T-helper 17 cell (primary cell): ENCODE data around the gene NOS3. TPM values are rescaled to one million over a fixed set of nuclear protein-coding genes. Genes with fewer than 3 reads are reported as not detected.

Source experiments
- ATAC-seq: fragments of 150-1000 bp; cut with Tn5 transposase; 2 replicates; pipeline ENCODE4 v1.10.0; 2021; ENCODE audit warnings: mild to moderate bottlenecking, moderate library complexity
- DNase-seq, 3 donors: peaks; one replicate each; pipeline versions ENCODE4 v3.0.0 to v3.0.0-alpha.2; 2020 to 2021
- H3K9me3 ChIP-seq: one replicate; pipeline ENCODE4 v1.7.0; 2013; ENCODE audit warnings: low read length, mild to moderate bottlenecking; ENCODE audit not compliant: control insufficient read depth, poor library complexity, severe bottlenecking
- H3K27ac Mint-ChIP-seq: one replicate; pipeline ENCODE4 v1.8.0; 2022; ENCODE audit warnings: mild to moderate bottlenecking, moderate library complexity, mixed read lengths
- H3K27me3 Mint-ChIP-seq: one replicate; pipeline ENCODE4 v1.8.0; 2022; ENCODE audit warnings: mixed read lengths
- H3K36me3 Mint-ChIP-seq: one replicate; pipeline ENCODE4 v1.8.0; 2022; ENCODE audit warnings: low read depth, mixed read lengths
- H3K4me1 Mint-ChIP-seq: one replicate; pipeline ENCODE4 v1.8.0; 2022; ENCODE audit warnings: mild to moderate bottlenecking, mixed read lengths
- H3K4me3 Mint-ChIP-seq: one replicate; pipeline ENCODE4 v1.8.0; 2022; ENCODE audit warnings: mild to moderate bottlenecking, moderate library complexity, mixed read lengths
- total RNA-seq, 4 donors: library from RNA in 2 of 4; stranded (reverse) in 2 of 4; gene quantifications; one replicate each; pipeline ENCODE4 v1.2.3 and lab custom pipeline; 2022 to 2026

Gene NOS3
- total RNA-seq, 2 donors from 2014 or later, result 9.4 to 9.6 TPM

DNA sequence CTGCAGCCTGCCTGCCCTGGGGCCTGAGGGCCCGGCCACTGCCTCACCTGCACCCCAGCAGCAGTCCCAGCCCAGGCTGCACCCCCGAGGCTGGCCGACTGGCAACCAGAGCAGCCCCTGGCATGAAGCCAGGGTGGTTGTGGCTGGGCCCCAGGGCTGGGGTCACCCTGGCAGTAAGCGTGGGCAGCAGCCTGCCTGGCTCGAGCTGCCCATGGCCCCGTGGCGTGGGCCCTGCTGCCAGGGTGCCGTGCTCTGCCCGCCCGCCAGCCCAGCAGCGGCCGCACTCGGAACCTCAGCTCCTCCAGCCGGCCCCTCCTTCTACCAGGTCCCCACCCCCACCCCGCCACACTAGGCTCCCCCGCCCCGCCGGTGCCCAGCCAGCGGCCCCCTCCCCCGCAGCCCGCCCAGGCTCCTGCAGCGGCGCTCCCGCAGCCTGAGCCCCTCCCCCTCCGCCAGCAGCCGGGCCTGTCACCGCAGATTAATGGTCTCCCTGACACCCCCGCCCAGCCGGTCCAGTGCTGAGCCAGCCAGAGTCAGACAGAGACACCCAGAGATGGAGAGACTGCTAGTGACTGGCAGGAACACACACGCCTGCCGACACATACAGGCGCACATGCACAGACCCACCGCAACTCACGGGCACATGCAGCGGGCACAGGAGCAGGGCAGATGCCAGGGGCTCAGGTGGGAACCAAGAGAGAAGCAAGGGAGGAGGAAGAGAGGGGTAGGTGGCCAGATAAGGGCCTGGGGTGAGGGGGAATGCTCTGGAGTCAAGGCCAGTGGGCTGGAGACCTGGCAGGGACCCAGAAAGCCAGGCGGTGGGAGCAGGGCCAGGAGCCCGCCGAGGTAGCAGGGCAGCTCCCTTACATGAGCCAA, 35.1 kb upstream of the NOS3 start:
- no peaks in the 10 kb centered on the region for H3K9me3 ChIP-seq
- peaks cover 21% of the 10 kb centered on the region for H3K4me1 Mint-ChIP-seq
- H3K36me3 Mint-ChIP-seq, result peaks cover 12% of the 10 kb centered on the region
- no peak overlapping the region for H3K27ac Mint-ChIP-seq
- no peak for ATAC-seq
- H3K4me3 Mint-ChIP-seq, result no peak overlapping the region
- no peak for DNase-seq
- peaks cover 31% of the 10 kb centered on the region for H3K27me3 Mint-ChIP-seq

DNA sequence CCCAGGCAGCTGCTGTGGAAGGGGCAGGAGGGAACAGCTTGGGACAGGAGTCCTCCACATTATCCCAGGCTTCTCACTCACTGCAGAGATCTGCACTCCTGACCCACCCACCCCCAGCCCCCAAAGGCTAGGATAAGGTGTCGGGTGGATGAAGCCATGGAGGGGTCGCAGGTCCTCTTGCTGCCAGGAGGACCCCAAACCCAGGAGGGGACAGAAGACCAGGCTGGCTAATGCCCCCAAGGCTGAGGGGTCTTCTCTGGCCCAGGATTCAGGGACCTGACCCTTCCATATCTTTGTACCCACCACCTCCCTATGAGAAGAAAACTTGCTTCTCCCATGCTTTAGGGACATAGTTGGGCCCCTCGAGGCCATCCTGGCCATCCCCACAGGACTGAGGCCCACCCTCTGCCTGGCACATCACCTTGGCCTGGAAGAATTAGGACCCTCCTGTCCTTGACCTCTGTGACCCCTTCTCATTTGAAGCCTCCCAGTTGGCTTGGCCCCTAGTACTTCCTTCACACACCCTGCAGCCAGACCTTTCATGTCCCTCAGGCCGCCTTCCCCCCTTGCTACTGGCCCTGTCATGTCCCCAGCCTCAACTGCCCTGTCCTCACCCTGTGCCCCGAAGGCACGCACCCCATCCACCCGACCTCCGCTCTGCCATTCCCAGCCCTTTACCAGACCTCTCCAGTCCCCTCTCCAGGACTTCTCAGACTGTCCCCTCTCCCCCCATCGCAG, 34.3 kb upstream of the NOS3 start:
- ATAC-seq, result no peak
- Mint-ChIP-seq H3K4me3 (no peak overlapping the region), H3K27ac (no peak overlapping the region), H3K27me3 (peaks cover 31% of the 10 kb centered on the region), H3K4me1 (peaks cover 21% of the 10 kb centered on the region), H3K36me3 (peaks cover 12% of the 10 kb centered on the region)
- no peaks in the 10 kb centered on the region for H3K9me3 ChIP-seq
- no peak for DNase-seq

DNA sequence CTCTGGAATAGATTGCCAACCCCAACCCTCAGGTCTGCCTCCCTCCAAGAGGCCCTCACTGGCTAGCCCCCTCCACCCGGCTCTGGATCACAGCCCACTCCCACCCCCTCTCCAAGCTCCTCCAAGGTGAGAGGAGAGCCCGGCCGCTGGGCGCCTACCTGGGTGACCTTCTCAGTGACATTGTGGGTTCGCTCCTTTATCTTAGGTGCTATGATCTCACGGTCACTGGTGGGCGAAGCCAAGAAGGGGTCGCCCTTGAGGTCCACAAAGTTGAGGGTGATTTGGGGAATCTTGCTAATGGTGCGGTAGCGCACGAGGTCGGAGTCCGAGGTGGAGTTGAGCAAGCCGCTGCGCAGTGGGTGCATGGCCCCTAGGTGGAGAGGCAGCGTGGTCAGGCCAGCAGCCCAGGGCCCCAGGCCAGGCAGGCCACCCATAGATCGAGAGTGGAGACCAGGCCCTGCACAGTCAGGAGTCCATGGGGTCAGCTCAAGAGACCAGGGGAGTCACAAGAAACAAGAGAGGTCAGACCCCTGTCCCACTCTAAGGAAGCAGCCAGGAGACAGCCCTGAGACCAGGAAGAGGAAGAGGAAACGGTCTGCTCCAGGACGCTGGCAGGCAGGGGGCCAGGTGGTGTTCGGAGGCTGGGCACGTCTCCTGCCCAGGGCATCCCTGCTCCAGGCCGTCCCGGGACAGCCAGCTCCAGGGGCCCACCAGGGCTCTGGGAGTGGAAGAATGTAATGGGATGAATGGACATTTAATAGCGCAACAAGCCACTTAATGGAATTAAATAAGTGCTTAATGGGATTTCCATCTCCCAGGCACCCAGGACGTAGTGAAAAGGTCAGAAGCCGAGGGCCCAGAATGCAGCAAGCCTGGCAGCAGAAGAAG, 33.4 kb upstream of the NOS3 start:
- Mint-ChIP-seq H3K27me3 (peaks cover 31% of the 10 kb centered on the region), H3K4me1 (peaks cover 21% of the 10 kb centered on the region), H3K36me3 (peaks cover 12% of the 10 kb centered on the region), H3K4me3 (no peak overlapping the region), H3K27ac (no peak overlapping the region)
- no peak for DNase-seq
- ATAC-seq, result no peak
- H3K9me3 ChIP-seq, result no peaks in the 10 kb centered on the region

DNA sequence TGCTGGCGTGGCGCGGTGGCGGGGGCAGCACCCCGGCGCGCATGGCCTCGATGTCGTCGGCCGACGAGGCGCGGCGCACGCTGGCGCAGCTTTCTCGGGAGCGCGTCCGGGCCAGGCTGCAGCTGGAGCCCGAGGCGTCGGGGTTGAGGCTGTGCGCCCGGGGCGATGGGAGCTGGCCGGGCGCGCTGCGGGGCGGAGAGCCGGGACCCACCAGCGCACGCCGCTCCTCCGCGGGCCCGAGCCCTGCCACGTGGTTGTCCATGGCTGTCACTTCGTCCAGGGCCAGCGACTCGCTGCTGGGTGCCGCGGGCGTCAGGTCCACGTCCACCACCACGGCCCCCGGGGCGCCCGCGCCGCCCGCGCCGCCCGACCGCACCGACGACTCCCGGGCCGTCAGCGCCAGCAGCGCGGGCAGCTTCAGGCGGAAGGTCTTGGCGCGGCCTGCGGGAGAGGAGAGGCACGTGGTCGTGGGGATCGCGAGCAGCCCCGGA, 32.7 kb upstream of the NOS3 start:
- no peak overlapping the region for H3K4me3 Mint-ChIP-seq

DNA sequence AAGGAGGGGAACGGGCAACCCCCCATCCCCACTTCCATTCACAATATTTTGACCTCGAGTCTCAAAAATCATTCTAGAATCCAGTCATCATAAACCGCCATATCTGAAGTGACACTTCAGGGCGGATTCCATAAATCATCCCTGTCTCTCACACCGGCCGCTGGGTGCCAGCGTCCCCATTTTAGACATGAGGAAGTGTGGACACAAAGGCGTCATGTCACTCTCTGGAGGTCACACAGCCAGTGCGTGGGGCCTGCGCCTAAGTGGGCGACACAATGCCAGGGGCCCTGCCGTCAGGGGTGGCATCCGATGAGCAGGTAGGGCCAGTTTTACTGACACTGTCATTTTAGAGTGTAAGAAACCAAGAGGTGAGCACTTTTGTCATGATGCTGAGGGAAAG, 32.2 kb upstream of the NOS3 start:
- H3K27me3 Mint-ChIP-seq, result peaks cover 31% of the 10 kb centered on the region

More for the DNA sequence above, 32.7 kb upstream of the NOS3 start:
- no peak overlapping the region for H3K27ac Mint-ChIP-seq
- DNase-seq, result no peak
- H3K4me1 Mint-ChIP-seq, result peaks cover 24% of the 10 kb centered on the region
- no peak for ATAC-seq
- H3K9me3 ChIP-seq, result no peaks in the 10 kb centered on the region
- peaks cover 14% of the 10 kb centered on the region for H3K36me3 Mint-ChIP-seq
- H3K27me3 Mint-ChIP-seq, result peaks cover 31% of the 10 kb centered on the region

DNA sequence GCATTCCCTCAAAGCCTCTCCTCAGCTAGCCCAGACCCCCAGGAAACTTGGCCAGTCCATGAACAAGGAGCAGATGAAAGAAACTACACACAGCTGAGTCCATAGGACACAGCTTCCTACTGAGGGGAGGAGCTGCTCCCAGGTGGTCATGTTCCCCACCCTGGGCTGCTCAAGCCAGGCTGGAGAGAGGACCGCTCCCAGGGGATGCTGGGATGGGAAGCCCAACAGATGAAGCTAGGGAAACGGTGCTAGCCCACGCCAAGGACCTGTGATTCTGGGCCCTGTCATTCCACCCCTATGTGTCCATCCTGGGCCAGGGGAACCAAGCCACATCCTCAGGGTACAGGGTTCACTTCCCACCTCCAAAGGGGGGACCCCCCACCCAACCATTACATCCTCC, 31.7 kb upstream of the NOS3 start:
- Mint-ChIP-seq H3K27ac (no peak overlapping the region), H3K27me3 (peaks cover 31% of the 10 kb centered on the region), H3K4me3 (no peak overlapping the region), H3K4me1 (peaks cover 26% of the 10 kb centered on the region), H3K36me3 (peaks cover 14% of the 10 kb centered on the region)
- DNase-seq (no peak), ATAC-seq (no peak)
- H3K9me3 ChIP-seq, result no peaks in the 10 kb centered on the region

More for the DNA sequence above, 32.2 kb upstream of the NOS3 start:
- H3K27ac Mint-ChIP-seq, result no peak overlapping the region
- H3K36me3 Mint-ChIP-seq, result peaks cover 14% of the 10 kb centered on the region
- DNase-seq, result no peak
- no peaks in the 10 kb centered on the region for H3K9me3 ChIP-seq
- peaks cover 26% of the 10 kb centered on the region for H3K4me1 Mint-ChIP-seq
- no peak for ATAC-seq
- H3K4me3 Mint-ChIP-seq, result no peak overlapping the region

DNA sequence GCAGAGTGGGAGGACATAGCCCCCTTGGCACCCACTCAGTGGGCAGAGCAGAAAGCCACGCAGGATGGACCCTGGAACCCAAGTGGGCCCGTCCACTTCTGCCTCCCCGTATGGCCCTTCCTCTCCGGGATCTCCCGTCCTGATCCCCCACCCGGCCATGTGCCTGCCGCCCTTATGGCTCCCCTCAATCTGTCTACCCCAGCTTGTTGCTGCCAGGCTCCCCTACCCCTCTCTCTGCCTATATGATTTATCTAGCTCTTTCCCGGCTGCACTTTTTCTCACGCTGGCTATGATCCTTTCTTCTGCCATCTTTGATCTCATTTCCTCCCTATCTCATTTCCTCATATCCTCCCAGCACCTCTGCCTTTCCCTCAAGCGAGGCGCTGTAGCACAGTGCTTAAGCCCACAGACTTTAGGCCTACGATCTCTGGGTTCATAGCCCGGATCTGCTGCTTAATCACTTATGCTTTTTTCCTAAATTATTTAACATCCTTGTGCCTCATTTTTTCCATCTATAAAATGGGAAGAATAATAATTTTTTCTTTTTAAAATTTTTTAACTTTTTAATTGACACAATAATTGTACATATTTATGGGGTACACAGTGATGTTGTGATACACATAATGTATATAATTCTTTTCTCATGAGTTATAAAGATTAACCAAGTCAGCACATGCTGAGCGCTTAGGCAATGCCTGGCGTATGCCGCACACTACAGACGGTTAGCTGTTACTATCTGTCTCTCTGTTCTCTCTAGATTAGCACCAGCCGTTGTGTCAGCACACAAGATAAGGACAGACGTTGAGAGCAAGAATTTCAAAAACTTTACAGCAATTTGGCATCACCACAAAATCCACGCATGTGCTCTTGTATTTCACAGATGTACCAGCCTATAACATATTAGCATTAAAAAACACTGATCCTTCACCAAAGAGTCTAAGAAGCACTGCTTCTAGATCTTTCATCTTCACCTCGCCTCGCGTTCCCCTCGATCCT, 30.8 kb upstream of the NOS3 start:
- no peak overlapping the region for H3K4me3 Mint-ChIP-seq
- DNase-seq, result no peak
- peaks cover 29% of the 10 kb centered on the region for H3K4me1 Mint-ChIP-seq
- H3K36me3 Mint-ChIP-seq, result peaks cover 14% of the 10 kb centered on the region
- H3K9me3 ChIP-seq, result no peaks in the 10 kb centered on the region
- ATAC-seq, result peak; percentile 55
- peak overlapping the region; percentile 47 for H3K27ac Mint-ChIP-seq
- H3K27me3 Mint-ChIP-seq, result peaks cover 31% of the 10 kb centered on the region

DNA sequence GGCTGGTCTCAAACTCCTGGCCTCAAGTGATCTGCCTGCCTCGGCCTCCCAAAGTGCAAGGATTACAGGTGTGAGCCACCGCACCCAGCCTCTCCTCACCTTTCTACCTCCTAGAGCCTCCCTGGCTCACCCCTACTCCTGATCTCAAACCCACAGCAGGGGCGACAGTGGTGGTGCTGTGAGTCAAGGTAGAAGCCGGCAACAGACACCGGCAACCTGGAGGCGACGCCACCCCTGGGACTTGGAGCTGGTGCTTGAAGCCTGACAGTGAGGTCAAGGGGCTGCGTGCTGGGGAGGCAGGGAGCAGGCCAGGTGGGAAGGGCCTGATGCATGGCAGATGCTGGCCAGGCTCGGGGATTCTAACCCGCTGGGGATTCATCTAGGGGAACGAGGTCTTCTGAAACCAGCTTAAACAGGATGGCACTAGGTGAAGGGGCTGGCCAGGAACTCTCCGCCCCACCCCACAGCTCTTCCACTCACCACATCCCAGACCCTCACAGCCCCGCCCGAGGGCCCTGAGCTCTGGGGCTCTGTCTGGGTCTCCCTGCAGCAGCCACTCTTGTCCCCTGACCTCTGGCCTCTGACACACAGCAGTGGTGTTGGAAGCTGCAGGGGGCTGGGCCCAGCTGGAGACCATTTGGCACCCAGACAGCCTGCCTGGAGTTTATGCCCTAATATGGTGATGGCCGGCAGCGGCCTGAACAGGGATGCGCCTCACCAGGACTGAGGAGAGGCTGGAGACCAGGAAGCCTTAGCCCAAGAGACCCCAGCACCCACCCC, 29.1 kb upstream of the NOS3 start:
- Mint-ChIP-seq H3K27ac (no peak overlapping the region), H3K4me1 (peaks cover 29% of the 10 kb centered on the region), H3K4me3 (no peak overlapping the region), H3K36me3 (peaks cover 12% of the 10 kb centered on the region), H3K27me3 (peaks cover 26% of the 10 kb centered on the region)
- DNase-seq (no peak), ATAC-seq (no peak)
- no peaks in the 10 kb centered on the region for H3K9me3 ChIP-seq

DNA sequence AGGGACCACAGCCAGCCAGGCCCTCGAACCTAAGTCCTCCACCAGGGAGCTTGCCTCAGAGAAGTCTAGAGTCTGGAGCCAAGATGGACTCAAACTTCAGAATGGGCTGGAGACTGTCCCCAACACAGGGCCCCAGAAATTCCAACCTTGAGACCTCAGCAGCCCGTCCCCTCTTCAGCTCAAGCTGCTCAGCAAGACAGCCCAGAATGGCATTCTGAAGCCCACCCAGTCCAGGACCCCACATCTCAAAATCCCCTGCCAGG, 28.6 kb upstream of the NOS3 start:
- no peaks in the 10 kb centered on the region for H3K9me3 ChIP-seq
- no peak overlapping the region for H3K4me3 Mint-ChIP-seq
- H3K4me1 Mint-ChIP-seq, result peaks cover 28% of the 10 kb centered on the region
- ATAC-seq, result no peak
- DNase-seq, result no peak
- H3K27me3 Mint-ChIP-seq, result peaks cover 21% of the 10 kb centered on the region
- H3K36me3 Mint-ChIP-seq, result peaks cover 8% of the 10 kb centered on the region
- no peak overlapping the region for H3K27ac Mint-ChIP-seq

DNA sequence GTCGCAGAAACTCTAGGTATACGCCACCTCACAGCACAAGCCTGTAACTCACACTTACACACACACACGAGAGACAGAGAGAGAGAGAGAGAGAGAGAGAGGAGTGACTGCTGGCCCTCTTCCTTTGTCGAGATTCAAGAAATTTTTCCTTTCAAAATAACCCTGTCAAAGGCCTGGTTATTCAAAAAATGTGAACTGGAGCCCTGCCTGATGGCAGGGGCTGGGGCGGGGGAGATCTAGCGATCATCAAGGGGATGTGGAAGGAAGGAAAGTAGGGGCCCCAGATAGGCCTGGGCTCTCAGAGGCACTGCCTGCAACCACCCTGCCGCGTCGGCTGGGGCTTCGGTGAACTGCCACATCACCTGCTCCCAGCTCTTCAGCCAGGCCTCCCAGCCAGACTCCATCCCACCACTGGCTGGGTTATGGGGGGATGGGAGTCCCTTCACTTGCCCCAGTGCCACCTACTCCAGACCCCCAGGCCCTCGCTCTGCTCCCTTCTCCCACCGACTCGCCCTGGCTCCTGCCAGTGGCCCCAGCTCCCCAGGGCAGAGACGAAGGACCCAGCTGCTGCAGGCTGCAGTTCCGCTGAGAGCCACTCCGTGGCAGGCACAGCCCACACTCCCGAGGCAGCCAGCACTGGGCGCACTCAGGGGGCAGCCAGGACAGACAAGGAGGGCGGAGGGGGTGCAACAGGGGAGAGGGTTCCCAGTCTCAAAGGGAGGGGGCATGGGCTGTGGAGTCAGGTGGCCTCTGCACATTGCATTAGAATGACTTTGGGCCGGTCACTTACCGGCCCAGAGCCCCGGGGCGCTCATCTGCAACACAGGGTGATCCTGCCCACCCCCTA, 28.0 kb upstream of the NOS3 start:
- Mint-ChIP-seq H3K27me3 (peaks cover 17% of the 10 kb centered on the region), H3K4me1 (peaks cover 29% of the 10 kb centered on the region), H3K4me3 (no peak overlapping the region), H3K27ac (no peak overlapping the region), H3K36me3 (peaks cover 5% of the 10 kb centered on the region)
- DNase-seq (peak; percentile 42 to 48 (median 45)), ATAC-seq (peak; percentile 90)
- H3K9me3 ChIP-seq, result no peaks in the 10 kb centered on the region
